HUES48 (cell line): ENCODE data around the gene CIROP.

Source experiments
- H3K27ac ChIP-seq: one replicate; pipeline ENCODE4 v1.7.0; 2013; ENCODE audit warnings: low read depth, low read length, inconsistent platforms
- H3K27me3 ChIP-seq: 2 replicates; pipeline ENCODE4 v1.6.1; 2013; ENCODE audit warnings: mild to moderate bottlenecking, low read length; ENCODE audit not compliant: control insufficient read depth, insufficient read depth
- H3K36me3 ChIP-seq: 2 replicates; pipeline ENCODE4 v1.6.1; 2013; ENCODE audit warnings: low read length; ENCODE audit not compliant: control insufficient read depth, insufficient read depth
- H3K4me1 ChIP-seq: 2 replicates; pipeline ENCODE4 v1.6.1; 2013; ENCODE audit warnings: mild to moderate bottlenecking, low read length; ENCODE audit not compliant: control insufficient read depth, insufficient read depth
- H3K4me3 ChIP-seq: 2 replicates; pipeline ENCODE4 v1.5.1; 2013; ENCODE audit warnings: mild to moderate bottlenecking, low read depth, low read length
- H3K9ac ChIP-seq: 2 replicates; pipeline ENCODE4 v1.6.1; 2013; ENCODE audit warnings: mild to moderate bottlenecking, low read depth, low read length, moderate library complexity
- H3K9me3 ChIP-seq: 2 replicates; pipeline ENCODE4 v1.6.1; 2013; ENCODE audit warnings: low read length; ENCODE audit not compliant: control insufficient read depth, insufficient read depth

Gene CIROP

GRCh38 chr14:23104591-23105347 lies at the start of gene CIROP:
TSS of gene CIROP (minus strand) at chr14:23104989. CDS start at chr14:23104920, 69 bp downstream.
- Histone ChIP-seq H3K4me1 (peaks cover 21% of the 10 kb centered on the region), H3K4me3 (no peak within 1 kb of the TSS), H3K36me3 (no peaks in the 10 kb centered on the region), H3K27ac (peak within 1 kb of the TSS; percentile 7), H3K9ac (no peak within 1 kb of the TSS), H3K27me3 (no peaks in the 10 kb centered on the region), H3K9me3 (no peaks in the 10 kb centered on the region)

GRCh38 chr14:23153851-23154796 lies 49.3 kb upstream of the CIROP start:
- H3K36me3 ChIP-seq: peaks cover 31% of the 10 kb centered on the region
- peak overlapping the region; percentile 21 for H3K27ac ChIP-seq
- no peak overlapping the region for H3K9ac ChIP-seq
- H3K4me1 ChIP-seq: peaks cover 19% of the 10 kb centered on the region
- H3K4me3 ChIP-seq: no peak overlapping the region
- no peaks in the 10 kb centered on the region for H3K9me3 ChIP-seq
- no peaks in the 10 kb centered on the region for H3K27me3 ChIP-seq

- Histone ChIP-seq H3K36me3 (peaks cover 22% of the 10 kb centered on the region), H3K27ac (no peak overlapping the region), H3K27me3 (no peaks in the 10 kb centered on the region), H3K9ac (no peak overlapping the region), H3K4me3 (no peak overlapping the region), H3K9me3 (no peaks in the 10 kb centered on the region), H3K4me1 (peaks cover 14% of the 10 kb centered on the region)
Measured at GRCh38 chr14:23151342-23151741, 46.6 kb upstream of the CIROP start.

GRCh38 chr14:23149745-23150144 lies 45.0 kb upstream of the CIROP start:
- Histone ChIP-seq H3K9ac (no peak overlapping the region), H3K4me1 (peaks cover 4% of the 10 kb centered on the region; the same call in 1 of the 2 replicates), H3K27ac (no peak overlapping the region), H3K9me3 (no peaks in the 10 kb centered on the region), H3K27me3 (no peaks in the 10 kb centered on the region), H3K4me3 (no peak overlapping the region), H3K36me3 (peaks cover 23% of the 10 kb centered on the region)

- Histone ChIP-seq H3K4me1 (no peaks in the 10 kb centered on the region), H3K4me3 (no peak overlapping the region), H3K36me3 (peaks cover 26% of the 10 kb centered on the region), H3K27ac (no peak overlapping the region), H3K9me3 (no peaks in the 10 kb centered on the region), H3K27me3 (no peaks in the 10 kb centered on the region), H3K9ac (no peak overlapping the region)
Measured at GRCh38 chr14:23148591-23149249, 43.9 kb upstream of the CIROP start.

- Histone ChIP-seq H3K4me1 (no peaks in the 10 kb centered on the region), H3K4me3 (no peak overlapping the region), H3K27me3 (no peaks in the 10 kb centered on the region), H3K36me3 (peaks cover 33% of the 10 kb centered on the region), H3K27ac (no peak overlapping the region), H3K9ac (no peak overlapping the region), H3K9me3 (no peaks in the 10 kb centered on the region)
Measured at GRCh38 chr14:23147676-23148075, 42.9 kb upstream of the CIROP start.

- Histone ChIP-seq H3K4me1 (no peaks in the 10 kb centered on the region), H3K27ac (no peak overlapping the region), H3K36me3 (peaks cover 38% of the 10 kb centered on the region), H3K4me3 (no peak overlapping the region), H3K9me3 (no peaks in the 10 kb centered on the region), H3K9ac (no peak overlapping the region), H3K27me3 (no peaks in the 10 kb centered on the region)
Measured at GRCh38 chr14:23146980-23147379, 42.2 kb upstream of the CIROP start.

GRCh38 chr14:23146351-23146910 lies 41.6 kb upstream of the CIROP start:
- Histone ChIP-seq H3K9ac (no peak overlapping the region), H3K9me3 (no peaks in the 10 kb centered on the region), H3K27me3 (no peaks in the 10 kb centered on the region), H3K4me3 (no peak overlapping the region), H3K27ac (no peak overlapping the region), H3K36me3 (peaks cover 36% of the 10 kb centered on the region), H3K4me1 (no peaks in the 10 kb centered on the region)

- Histone ChIP-seq H3K9me3 (no peaks in the 10 kb centered on the region), H3K4me1 (no peaks in the 10 kb centered on the region), H3K9ac (no peak overlapping the region), H3K27me3 (no peaks in the 10 kb centered on the region), H3K36me3 (peaks cover 32% of the 10 kb centered on the region), H3K27ac (peak overlapping the region; percentile 44), H3K4me3 (no peak overlapping the region)
Measured at GRCh38 chr14:23145794-23146350, 41.1 kb upstream of the CIROP start.

- H3K27ac ChIP-seq: no peak overlapping the region
- peaks cover 40% of the 10 kb centered on the region for H3K36me3 ChIP-seq
- no peak overlapping the region for H3K4me3 ChIP-seq
- H3K27me3 ChIP-seq: no peaks in the 10 kb centered on the region
- no peak overlapping the region for H3K9ac ChIP-seq
- H3K4me1 ChIP-seq: no peaks in the 10 kb centered on the region
- no peaks in the 10 kb centered on the region for H3K9me3 ChIP-seq
Measured at GRCh38 chr14:23143911-23144310, 39.1 kb upstream of the CIROP start.
